Neural progenitor cell (in vitro differentiated cells): ENCODE measurements around the gene BFSP2.

Experiments
- EZH2 ChIP-seq: fragments of 200-600 bp; sonication (generic); IDR thresholded peaks from 2 replicates; pipeline ENCODE4 v1.6.1; 2017; ENCODE audit warnings: antibody characterized with exemption, mild to moderate bottlenecking, moderate library complexity
- EZH2phosphoT487 ChIP-seq: fragments of 200-600 bp; sonication (generic); IDR thresholded peaks from 2 replicates; pipeline ENCODE4 v1.6.1; 2017; ENCODE audit warnings: antibody characterized with exemption
- TF ChIP-seq, protein P1 (sequence below): fragments of 200-600 bp; sonication (generic); IDR thresholded peaks from 2 replicates; pipeline ENCODE4 v1.5.1; 2017; ENCODE audit warnings: antibody characterized with exemption, mild to moderate bottlenecking

- TF ChIP-seq, protein P1, sequence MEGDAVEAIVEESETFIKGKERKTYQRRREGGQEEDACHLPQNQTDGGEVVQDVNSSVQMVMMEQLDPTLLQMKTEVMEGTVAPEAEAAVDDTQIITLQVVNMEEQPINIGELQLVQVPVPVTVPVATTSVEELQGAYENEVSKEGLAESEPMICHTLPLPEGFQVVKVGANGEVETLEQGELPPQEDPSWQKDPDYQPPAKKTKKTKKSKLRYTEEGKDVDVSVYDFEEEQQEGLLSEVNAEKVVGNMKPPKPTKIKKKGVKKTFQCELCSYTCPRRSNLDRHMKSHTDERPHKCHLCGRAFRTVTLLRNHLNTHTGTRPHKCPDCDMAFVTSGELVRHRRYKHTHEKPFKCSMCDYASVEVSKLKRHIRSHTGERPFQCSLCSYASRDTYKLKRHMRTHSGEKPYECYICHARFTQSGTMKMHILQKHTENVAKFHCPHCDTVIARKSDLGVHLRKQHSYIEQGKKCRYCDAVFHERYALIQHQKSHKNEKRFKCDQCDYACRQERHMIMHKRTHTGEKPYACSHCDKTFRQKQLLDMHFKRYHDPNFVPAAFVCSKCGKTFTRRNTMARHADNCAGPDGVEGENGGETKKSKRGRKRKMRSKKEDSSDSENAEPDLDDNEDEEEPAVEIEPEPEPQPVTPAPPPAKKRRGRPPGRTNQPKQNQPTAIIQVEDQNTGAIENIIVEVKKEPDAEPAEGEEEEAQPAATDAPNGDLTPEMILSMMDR: no peak
- no peak for TF ChIP-seq EZH2
- TF ChIP-seq EZH2phosphoT487: no peak
Measured at GRCh38 chr3:133412183-133413132, 12.6 kb downstream of the BFSP2 start.
